T-helper 9 cell (primary cell): Measurements from ENCODE around the gene PYY.
A peak's percentile ranks its signal among the peaks of the same experiment; 100 is the strongest.
"Not testable (repeated sequence)": the region's sequence is repeated elsewhere in the genome, so short reads cannot be mapped to it uniquely, and the experiment has no call there.

Experiments used
- DNase-seq: peaks from one replicate; pipeline ENCODE4 v3.0.0-alpha.2; 2020
- total RNA-seq, 2 donors: gene quantifications; one replicate each; lab custom pipeline; 2026; lab: John Stamatoyannopoulos, UW

Gene PYY
- total RNA-seq, result 0 to 0.14 reads per million in 2 donors

- DNase-seq, result no peak
These were observed at the start of gene PYY for GRCh38 chr17:43953746-43954145. TSS of gene PYY (minus strand) at chr17:43953940. CDS start at chr17:43953483, 457 bp downstream.

GRCh38 chr17:44002141-44002848 lies 48.6 kb upstream of the PYY start:
- no peak for DNase-seq

GRCh38 chr17:44001461-44001920 lies 47.8 kb upstream of the PYY start:
- no peak for DNase-seq

GRCh38 chr17:44000871-44001460 lies 47.2 kb upstream of the PYY start:
- no peak for DNase-seq

GRCh38 chr17:44000141-44000860 lies 46.6 kb upstream of the PYY start:
- DNase-seq, result no peak

- no peak for DNase-seq
These were observed 45.3 kb upstream of the PYY start for GRCh38 chr17:43999024-43999423.

GRCh38 chr17:43998552-43998951 lies 44.8 kb upstream of the PYY start:
- no peak for DNase-seq

GRCh38 chr17:43997180-43997579 lies 43.4 kb upstream of the PYY start:
- not testable (repeated sequence) for DNase-seq

GRCh38 chr17:43995150-43995471 lies 41.4 kb upstream of the PYY start:
- no peak for DNase-seq

- DNase-seq, result peak; percentile 61
These were observed 40.8 kb upstream of the PYY start for GRCh38 chr17:43994272-43995149.

GRCh38 chr17:43992641-43993040 lies 38.9 kb upstream of the PYY start:
- no peak for DNase-seq

GRCh38 chr17:43988301-43988700 lies 34.6 kb upstream of the PYY start:
- no peak for DNase-seq

- DNase-seq, result no peak
These were observed 33.6 kb upstream of the PYY start for GRCh38 chr17:43987131-43988021.

- no peak for DNase-seq
These were observed 32.7 kb upstream of the PYY start for GRCh38 chr17:43986225-43986981.

- DNase-seq, result no peak
These were observed 30.8 kb upstream of the PYY start for GRCh38 chr17:43984521-43984920.

- no peak for DNase-seq
These were observed 30.0 kb upstream of the PYY start for GRCh38 chr17:43983515-43984411.

- DNase-seq, result no peak
These were observed 29.4 kb upstream of the PYY start for GRCh38 chr17:43983196-43983514.

- DNase-seq, result no peak
These were observed 28.4 kb upstream of the PYY start for GRCh38 chr17:43982171-43982570.

GRCh38 chr17:43979671-43980070 lies 25.9 kb upstream of the PYY start:
- no peak for DNase-seq

- no peak for DNase-seq
These were observed 25.3 kb upstream of the PYY start for GRCh38 chr17:43979011-43979410.
